Fibroblast of lung (primary cell): ENCODE measurements around the gene STX11. TPM values are rescaled to one million over a fixed set of nuclear protein-coding genes. Genes with fewer than 3 reads are reported as not detected.

ENCODE experiments used
- DNase-seq, 2 donors: peaks; one replicate each; pipeline versions ENCODE4 v3.0.0 to v3.0.0-alpha.2; 2010; ENCODE audit warnings: low read depth in 2 of 2
- H2AFZ ChIP-seq: 2 replicates; pipeline ENCODE4 v1.5.1; 2012; ENCODE audit warnings: low read length, control low read depth, inconsistent platforms
- H3K27ac ChIP-seq: 2 replicates; pipeline ENCODE4 v1.5.1; 2011; ENCODE audit warnings: low read length, control low read depth; ENCODE audit not compliant: insufficient read depth
- H3K27me3 ChIP-seq: 2 replicates; pipeline ENCODE4 v1.5.1; 2011; ENCODE audit warnings: mild to moderate bottlenecking, low read length; ENCODE audit not compliant: control insufficient read depth, insufficient read depth
- H3K36me3 ChIP-seq: 2 replicates; pipeline ENCODE4 v1.5.1; 2011; ENCODE audit warnings: low read length; ENCODE audit not compliant: control insufficient read depth, insufficient read depth
- H3K4me1 ChIP-seq: 2 replicates; pipeline ENCODE4 v1.5.1; 2011; ENCODE audit warnings: low read length; ENCODE audit not compliant: control insufficient read depth, insufficient read depth; ENCODE audit errors: extremely low read depth
- H3K4me2 ChIP-seq: 2 replicates; pipeline ENCODE4 v1.5.1; 2011; ENCODE audit warnings: low read length, control low read depth; ENCODE audit not compliant: insufficient read depth; ENCODE audit errors: extremely low read depth
- H3K4me3 ChIP-seq, 4 experiments: fragments of 200-600 bp in 1 of 4; sonication (generic) in 1 of 4; replicated peaks in 1 of 4; 2 replicates each; pipeline ENCODE4 v1.5.1; 2011 to 2016; ENCODE audit warnings: low read length in 4 of 4, low read depth in 3 of 4, mild to moderate bottlenecking in 3 of 4, control low read depth in 2 of 4, inconsistent platforms in 1 of 4, mixed read lengths in 1 of 4; ENCODE audit not compliant: insufficient read depth in 1 of 4; ENCODE audit errors: control extremely low read depth in 1 of 4
- H3K79me2 ChIP-seq: 2 replicates; pipeline ENCODE4 v1.5.1; 2012; ENCODE audit warnings: mild to moderate bottlenecking, low read length, inconsistent platforms; ENCODE audit not compliant: control insufficient read depth, insufficient read depth
- H3K9ac ChIP-seq: 2 replicates; pipeline ENCODE4 v1.5.1; 2011; ENCODE audit warnings: mild to moderate bottlenecking, low read length, control low read depth; ENCODE audit not compliant: insufficient read depth
- H3K9me3 ChIP-seq: 2 replicates; pipeline ENCODE4 v1.5.1; 2012; ENCODE audit warnings: low read depth, low read length; ENCODE audit not compliant: control insufficient read depth, insufficient read depth
- H4K20me1 ChIP-seq: 2 replicates; pipeline ENCODE4 v1.5.1; 2011; ENCODE audit warnings: low read length; ENCODE audit not compliant: control insufficient read depth, insufficient read depth; ENCODE audit errors: extremely low read depth
- CTCF ChIP-seq, 2 donors: IDR thresholded peaks in 1 of 2; conservative IDR thresholded peaks in 1 of 2; 1 replicate in 1 of 2; 2 replicates in 1 of 2; pipeline ENCODE4 v1.5.1; 2011 to 2012; ENCODE audit warnings: low read length in 2 of 2, control low read depth in 1 of 2, inconsistent platforms in 1 of 2, low read depth in 1 of 2, mild to moderate bottlenecking in 1 of 2
- EZH2 ChIP-seq: IDR thresholded peaks from 2 replicates; pipeline ENCODE4 v1.5.1; 2012; ENCODE audit warnings: low read length, control low read depth, mild to moderate bottlenecking; ENCODE audit errors: missing control alignments
- polyA plus RNA-seq, 2 donors: library from polyadenylated mRNA; depleted of rRNA in 1 of 2; stranded (reverse) in 1 of 2; unstranded in 1 of 2; fragments of >200 nt; gene quantifications; 2 replicates each; pipeline ENCODE4 v1.2.1, GENCODE V29; 2011 to 2012; ENCODE audit warnings: missing spikeins in 1 of 2
- total RNA-seq: library from RNA; depleted of rRNA; stranded (reverse); fragments of >200 nt; gene quantifications from 2 replicates; pipeline ENCODE4 v1.2.1, GENCODE V29; 2014

Gene STX11
- total and polyA plus RNA-seq, 2 donors (not counting 1 experiment from before 2014, with no cell fraction given), result 0.33 to 6.6 TPM

GRCh38 chr6:144144996-144145395 is 5.3 kb upstream of the STX11 start:
- DNase-seq, result no peak
- TF ChIP-seq CTCF (conservative IDR thresholded peaks at IDR 0.05 in 1 of 2, IDR thresholded peaks at IDR 0.05 in 1 of 2; ENCODE audit: low read depth in 1 of 2, low read length in 2 of 2) (no peak), EZH2 (no peak)
- Histone ChIP-seq H3K79me2 (no peaks in the 10 kb centered on the region), H3K27me3 (no peaks in the 10 kb centered on the region), H3K36me3 (no peaks in the 10 kb centered on the region), H3K4me3 (no peak overlapping the region), H3K9me3 (no peaks in the 10 kb centered on the region), H4K20me1 (no peaks in the 10 kb centered on the region), H3K27ac (no peak overlapping the region), H2AFZ (no peak overlapping the region), H3K9ac (no peak overlapping the region), H3K4me1 (no peaks in the 10 kb centered on the region), H3K4me2 (no peak overlapping the region)

DNA sequence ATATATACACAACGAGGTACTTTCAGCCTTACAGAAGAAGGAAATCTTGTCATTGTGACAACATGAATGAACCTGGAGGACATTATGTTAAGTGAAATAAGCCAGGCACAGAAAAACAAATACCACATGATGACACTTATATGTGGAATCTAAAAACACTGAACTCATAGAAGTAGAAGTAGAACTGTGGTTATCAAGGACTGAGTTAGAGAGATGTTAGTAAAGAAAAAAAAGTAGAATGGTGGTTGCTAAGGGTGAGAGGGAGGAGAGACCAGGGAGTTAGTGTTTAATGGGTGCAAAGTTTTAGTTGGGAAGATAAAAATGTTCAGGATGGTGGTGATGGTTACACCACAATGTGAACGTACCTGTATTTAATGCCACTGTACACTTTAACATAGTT is 4.8 kb upstream of the STX11 start:
- TF ChIP-seq EZH2, result no peak
- TF ChIP-seq CTCF (conservative IDR thresholded peaks at IDR 0.05 in 1 of 2, IDR thresholded peaks at IDR 0.05 in 1 of 2; ENCODE audit: low read depth in 1 of 2, low read length in 2 of 2), result no peak

DNA sequence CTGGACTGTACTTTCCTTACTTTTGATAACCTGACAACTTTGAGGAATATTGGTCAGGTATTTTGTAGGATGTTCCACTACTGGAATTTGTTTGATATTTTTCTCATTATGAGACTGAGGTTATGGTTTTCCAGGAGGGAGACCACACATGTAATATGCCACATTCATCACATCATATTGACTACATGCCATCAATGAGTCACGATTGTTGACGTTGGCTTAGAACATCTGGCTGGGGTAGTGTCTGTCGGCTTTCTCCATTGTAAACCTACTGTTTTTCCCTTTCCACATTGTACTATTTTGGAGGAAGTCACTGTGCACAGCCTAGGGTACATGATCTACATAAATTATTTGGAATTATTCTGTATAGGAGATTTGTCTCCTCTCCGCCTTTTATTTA is 1.4 kb upstream of the STX11 start:
- no peak overlapping the region for H3K4me3 ChIP-seq
- H3K27ac ChIP-seq, result no peak overlapping the region
- no peaks in the 10 kb centered on the region for H3K27me3 ChIP-seq
- no peak overlapping the region for H3K4me2 ChIP-seq
- H3K9ac ChIP-seq, result no peak overlapping the region
- H3K36me3 ChIP-seq, result no peaks in the 10 kb centered on the region
- peak in 1 of 2 donors; percentile 57 for DNase-seq
- H3K79me2 ChIP-seq, result no peaks in the 10 kb centered on the region
- TF ChIP-seq CTCF (conservative IDR thresholded peaks at IDR 0.05 in 1 of 2, IDR thresholded peaks at IDR 0.05 in 1 of 2; ENCODE audit: low read depth in 1 of 2, low read length in 2 of 2), result no peak
- TF ChIP-seq EZH2, result no peak
- H2AFZ ChIP-seq, result no peak overlapping the region
- no peaks in the 10 kb centered on the region for H3K4me1 ChIP-seq
- H3K9me3 ChIP-seq, result no peaks in the 10 kb centered on the region
- no peaks in the 10 kb centered on the region for H4K20me1 ChIP-seq

More for the DNA sequence above, 4.8 kb upstream of the STX11 start:
- H4K20me1 ChIP-seq, result no peaks in the 10 kb centered on the region
- H3K4me3 ChIP-seq, result no peak overlapping the region
- H3K9ac ChIP-seq, result no peak overlapping the region
- no peak overlapping the region for H3K27ac ChIP-seq
- H3K36me3 ChIP-seq, result no peaks in the 10 kb centered on the region
- H3K79me2 ChIP-seq, result no peaks in the 10 kb centered on the region
- no peak for DNase-seq
- H3K9me3 ChIP-seq, result no peaks in the 10 kb centered on the region
- no peak overlapping the region for H3K4me2 ChIP-seq
- no peaks in the 10 kb centered on the region for H3K27me3 ChIP-seq
- no peak overlapping the region for H2AFZ ChIP-seq
- H3K4me1 ChIP-seq, result no peaks in the 10 kb centered on the region
